Endothelial cell of umbilical vein (primary cell): Measurements from ENCODE around the gene ANGPT4.

Experiments used
- CTCF ChIP-seq, 2 donors: IDR thresholded peaks; 1 replicate in 1 of 2; 2 replicates in 1 of 2; pipeline ENCODE4 v1.5.1; 2011; ENCODE audit warnings: low read length in 2 of 2, mild to moderate bottlenecking in 2 of 2, moderate library complexity in 2 of 2, control low read depth in 1 of 2, inconsistent platforms in 1 of 2, low read depth in 1 of 2; ENCODE audit not compliant: insufficient read depth in 1 of 2; ENCODE audit errors: extremely low read depth in 1 of 2
- EZH2 ChIP-seq: IDR thresholded peaks from 2 replicates; pipeline ENCODE4 v1.6.1; 2012; ENCODE audit warnings: borderline replicate concordance, low read depth, mild to moderate bottlenecking, moderate library complexity, low read length, inconsistent platforms; ENCODE audit not compliant: severe bottlenecking
- JUN ChIP-seq: IDR thresholded peaks from 2 replicates; pipeline ENCODE4 v1.6.1; 2011; ENCODE audit warnings: borderline replicate concordance, low read depth; ENCODE audit not compliant: insufficient read length, insufficient read depth
- MAX ChIP-seq: IDR thresholded peaks from 2 replicates; pipeline ENCODE4 v1.6.1; 2011; ENCODE audit not compliant: insufficient read depth, insufficient read length
- POLR2A ChIP-seq: IDR thresholded peaks from 2 replicates; pipeline ENCODE4 v1.6.1; 2012; ENCODE audit warnings: low read depth, mild to moderate bottlenecking, control low read depth, low read length
- POLR2AphosphoS5 ChIP-seq: IDR thresholded peaks from 2 replicates; pipeline ENCODE4 v1.6.1; 2012; ENCODE audit warnings: low read depth, mild to moderate bottlenecking, control low read depth, low read length, moderate library complexity; ENCODE audit not compliant: insufficient read depth

- no peak for TF ChIP-seq POLR2AphosphoS5
- TF ChIP-seq CTCF (IDR thresholded peaks at IDR 0.05; ENCODE audit: extremely low read depth in 1 of 2, insufficient read depth in 1 of 2, low read depth in 1 of 2, low read length in 2 of 2), result no peak
- TF ChIP-seq JUN, result no peak
- TF ChIP-seq MAX, result no peak
- no peak for TF ChIP-seq POLR2A
- TF ChIP-seq EZH2, result no peak
Measured at GRCh38 chr20:940926-941325, 24.8 kb upstream of the ANGPT4 start.
